HepG2 (cell line): ENCODE results near the gene SPAG7. TPM values are rescaled to one million over a fixed set of nuclear protein-coding genes. Genes with fewer than 3 reads are reported as not detected.

ENCODE experiments used
- AGO1 ChIP-seq: fragments of 200-400 bp; formaldehyde crosslinking; IDR thresholded peaks from 2 replicates; pipeline ENCODE4 v1.6.1; 2017; ENCODE audit warnings: mild to moderate bottlenecking, low read depth, low read length, moderate library complexity; ENCODE audit not compliant: poor library complexity, severe bottlenecking
- AHR ChIP-seq: IDR thresholded peaks from 2 replicates; pipeline ENCODE4 v1.6.1; 2018; ENCODE audit warnings: missing genetic modification reagents, missing compliant biosample characterization
- CHCHD3 ChIP-seq: sonication (generic); formaldehyde crosslinking; IDR thresholded peaks from 2 replicates; pipeline ENCODE4 v1.8.0; 2022; ENCODE audit warnings: mild to moderate bottlenecking, missing genetic modification reagents, moderate library complexity
- ESRRA ChIP-seq: sonication (generic); formaldehyde crosslinking; IDR thresholded peaks from 2 replicates; pipeline ENCODE4 v1.5.1; 2020; ENCODE audit warnings: mild to moderate bottlenecking, low read depth, missing genetic modification reagents
- HES4 ChIP-seq: sonication (generic); formaldehyde crosslinking; IDR thresholded peaks from 2 replicates; pipeline ENCODE4 v1.9.0; 2021; ENCODE audit warnings: mild to moderate bottlenecking, missing genetic modification reagents, borderline replicate concordance
- HMGXB4 ChIP-seq, 2 experiments: sonication (generic) in 1 of 2; formaldehyde crosslinking in 1 of 2; IDR thresholded peaks; 2 replicates each; pipeline versions ENCODE4 v1.4.0 to v1.6.1; 2018 to 2020; ENCODE audit warnings: missing genetic modification reagents in 2 of 2, borderline replicate concordance in 1 of 2, low read depth in 1 of 2, mild to moderate bottlenecking in 1 of 2, missing biosample characterization in 1 of 2
- IRF9 ChIP-seq: sonication (generic); formaldehyde crosslinking; IDR thresholded peaks from 2 replicates; pipeline ENCODE4 v1.8.0; 2022; ENCODE audit warnings: missing genetic modification reagents, mild to moderate bottlenecking, borderline replicate concordance
- KAT7 ChIP-seq: IDR thresholded peaks from 2 replicates; pipeline ENCODE4 v1.6.1; 2018; ENCODE audit warnings: borderline replicate concordance, missing compliant biosample characterization
- KDM6A ChIP-seq: IDR thresholded peaks from 2 replicates; pipeline ENCODE4 v1.6.1; 2016; ENCODE audit warnings: low read depth
- SALL1 ChIP-seq: sonication (generic); formaldehyde crosslinking; IDR thresholded peaks from 2 replicates; pipeline ENCODE4 v1.8.0; 2022; ENCODE audit warnings: mild to moderate bottlenecking, missing genetic modification reagents
- TFDP1 ChIP-seq: IDR thresholded peaks from 2 replicates; pipeline ENCODE4 v1.6.1; 2016; ENCODE audit warnings: missing compliant biosample characterization, missing genetic modification reagents, borderline replicate concordance
- TFDP2 ChIP-seq: sonication (generic); formaldehyde crosslinking; IDR thresholded peaks from 2 replicates; pipeline ENCODE4 v1.4.0; 2020; ENCODE audit warnings: missing genetic modification reagents
- ZFX ChIP-seq: sonication (generic); formaldehyde crosslinking; IDR thresholded peaks from 2 replicates; pipeline ENCODE4 v1.4.0; 2020; ENCODE audit warnings: mild to moderate bottlenecking, low read depth, missing genetic modification reagents, moderate library complexity
- ZNF121 ChIP-seq: sonication (generic); formaldehyde crosslinking; IDR thresholded peaks from 2 replicates; pipeline ENCODE4 v1.5.0; 2020; ENCODE audit warnings: mild to moderate bottlenecking, missing genetic modification reagents
- ZNF142 ChIP-seq: sonication (generic); formaldehyde crosslinking; IDR thresholded peaks from 2 replicates; pipeline ENCODE4 v1.4.0; 2020; ENCODE audit warnings: missing genetic modification reagents
- ZNF143 ChIP-seq: sonication (generic); formaldehyde crosslinking; IDR thresholded peaks from 2 replicates; pipeline ENCODE4 v1.4.0; 2020; ENCODE audit warnings: missing genetic modification reagents
- ZNF777 ChIP-seq: sonication (generic); formaldehyde crosslinking; IDR thresholded peaks from 2 replicates; pipeline ENCODE4 v1.4.0; 2020; ENCODE audit warnings: missing genetic modification reagents
- polyA plus RNA-seq, 8 experiments: library from polyadenylated mRNA; depleted of rRNA in 3 of 8; stranded (reverse) in 7 of 8; unstranded in 1 of 8; fragments of >200 nt; fragmentation: Illumina TruSeq in 4 of 8; extraction: Trizol in 4 of 8; gene quantifications; 2 replicates each; pipeline versions ENCODE4 v1.2.1 to v1.2.3, GENCODE V29; 2011 to 2016; ENCODE audit warnings: low read depth in 4 of 8, missing spikeins in 1 of 8, mixed read lengths in 1 of 8; ENCODE audit not compliant: insufficient read depth in 1 of 8
- total RNA-seq, 5 experiments: library from RNA; depleted of rRNA; stranded (reverse); fragments of >200 nt; fragmentation: Illumina TruSeq; extraction: Trizol; gene quantifications; 2 replicates each; pipeline ENCODE4 v1.2.3, GENCODE V29; 2016; ENCODE audit warnings: low read depth in 1 of 5

SPAG7 gene
- total and polyA plus RNA-seq, 2 of the 13 experiments (the other 11 are each of a cell fraction or from before 2014, with no cell fraction given), result 51.0 to 59.0 TPM

GRCh38 chr17:4947411-4948165, 20.0 kb downstream of the SPAG7 start (continued):
- TF ChIP-seq ZNF142 (CRISPR knock-in tag) (0 out of 2 replicates have a peak, but pooled peaks have one; percentile 37), ZNF777 (peak; percentile 92), ZNF143 (CRISPR knock-in tag) (0 out of 2 replicates have a peak, but pooled peaks have one; percentile 9), KAT7 (CRISPR knock-in tag) (peak; percentile 83), ZFX (CRISPR knock-in tag) (peak; percentile 3; the same call in 1 of the 2 replicates), ZNF121 (CRISPR knock-in tag) (no peak), HMGXB4 (CRISPR knock-in tag; IDR thresholded peaks at IDR 0.05; ENCODE audit: borderline replicate concordance in 1 of 2, low read depth in 1 of 2) (peak in 1 of 2 experiments; percentile 39; a peak in 2 of 4 replicates), AHR (CRISPR knock-in tag) (no peak; the same call in 1 of the 2 replicates), IRF9 (CRISPR knock-in tag) (0 out of 2 replicates have a peak, but pooled peaks have one; percentile 41), TFDP2 (CRISPR knock-in tag) (no peak), CHCHD3 (CRISPR knock-in tag) (peak; percentile 90; the same call in 1 of the 2 replicates), TFDP1 (CRISPR knock-in tag) (peak; percentile 58; the same call in 1 of the 2 replicates), KDM6A (CRISPR knock-in tag) (no peak), SALL1 (peak; percentile 34; the same call in 1 of the 2 replicates), ESRRA (CRISPR knock-in tag) (peak; percentile 9; the same call in 1 of the 2 replicates), AGO1 (peak; percentile 51), HES4 (CRISPR knock-in tag) (no peak)
